ENCODE results near the gene MCCD1. TPM values are rescaled to one million over a fixed set of nuclear protein-coding genes. Genes with fewer than 3 reads are reported as not detected.
A peak's percentile ranks its signal among the peaks of the same experiment; 100 is the strongest.

MCCD1 gene
- total and polyA plus RNA-seq, 2 of the 13 experiments (the other 11 are each of a cell fraction or from before 2014, with no cell fraction given), result 0.15 TPM; not detected in 1

DNA sequence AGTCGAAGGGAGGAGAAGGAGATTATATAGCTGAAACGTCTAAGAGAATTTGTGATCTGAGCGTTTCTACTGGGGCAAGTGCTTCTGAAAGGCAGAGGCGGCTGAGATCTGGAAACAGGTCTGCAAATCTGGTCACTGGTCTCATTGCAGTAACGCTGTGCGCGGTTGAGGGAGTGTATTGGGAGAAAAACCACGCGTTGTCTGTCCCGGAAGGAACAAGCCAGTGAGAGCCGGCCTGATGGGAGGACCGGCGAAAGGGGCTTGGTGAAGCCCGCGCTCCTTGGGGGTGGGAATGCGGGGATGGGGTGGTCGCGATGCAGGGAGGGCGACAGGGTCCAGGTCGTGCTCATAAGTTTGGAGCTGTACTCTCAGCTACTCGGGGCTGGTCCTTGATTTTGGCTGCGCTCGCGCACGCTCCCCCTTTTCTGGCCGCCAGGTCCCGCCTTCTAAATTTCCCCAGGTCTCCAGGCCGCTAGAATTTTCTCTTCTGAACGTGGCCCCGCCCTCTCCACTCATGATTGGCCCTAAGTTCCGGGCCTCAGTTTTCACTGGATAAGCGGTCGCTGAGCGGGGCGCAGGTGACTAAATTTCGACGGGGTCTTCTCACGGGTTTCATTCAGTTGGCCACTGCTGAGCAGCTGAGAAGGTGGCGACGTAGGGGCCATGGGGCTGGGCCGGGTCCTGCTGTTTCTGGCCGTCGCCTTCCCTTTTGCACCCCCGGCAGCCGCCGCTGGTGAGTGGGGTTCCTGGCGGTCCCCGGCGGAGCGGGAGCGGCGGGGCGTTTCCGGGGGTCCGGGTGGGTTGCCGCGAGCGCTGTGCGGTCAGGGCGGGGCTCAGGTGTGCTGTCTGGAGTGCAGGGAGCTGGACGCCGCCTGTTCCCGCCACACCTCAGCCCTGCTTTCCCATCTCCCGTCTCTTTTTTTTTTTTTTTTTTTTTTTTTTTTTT, 31.0 kb upstream of the MCCD1 start, which contains the start of gene MICB (continued):
- TF ChIP-seq, protein P1, sequence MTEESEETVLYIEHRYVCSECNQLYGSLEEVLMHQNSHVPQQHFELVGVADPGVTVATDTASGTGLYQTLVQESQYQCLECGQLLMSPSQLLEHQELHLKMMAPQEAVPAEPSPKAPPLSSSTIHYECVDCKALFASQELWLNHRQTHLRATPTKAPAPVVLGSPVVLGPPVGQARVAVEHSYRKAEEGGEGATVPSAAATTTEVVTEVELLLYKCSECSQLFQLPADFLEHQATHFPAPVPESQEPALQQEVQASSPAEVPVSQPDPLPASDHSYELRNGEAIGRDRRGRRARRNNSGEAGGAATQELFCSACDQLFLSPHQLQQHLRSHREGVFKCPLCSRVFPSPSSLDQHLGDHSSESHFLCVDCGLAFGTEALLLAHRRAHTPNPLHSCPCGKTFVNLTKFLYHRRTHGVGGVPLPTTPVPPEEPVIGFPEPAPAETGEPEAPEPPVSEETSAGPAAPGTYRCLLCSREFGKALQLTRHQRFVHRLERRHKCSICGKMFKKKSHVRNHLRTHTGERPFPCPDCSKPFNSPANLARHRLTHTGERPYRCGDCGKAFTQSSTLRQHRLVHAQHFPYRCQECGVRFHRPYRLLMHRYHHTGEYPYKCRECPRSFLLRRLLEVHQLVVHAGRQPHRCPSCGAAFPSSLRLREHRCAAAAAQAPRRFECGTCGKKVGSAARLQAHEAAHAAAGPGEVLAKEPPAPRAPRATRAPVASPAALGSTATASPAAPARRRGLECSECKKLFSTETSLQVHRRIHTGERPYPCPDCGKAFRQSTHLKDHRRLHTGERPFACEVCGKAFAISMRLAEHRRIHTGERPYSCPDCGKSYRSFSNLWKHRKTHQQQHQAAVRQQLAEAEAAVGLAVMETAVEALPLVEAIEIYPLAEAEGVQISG (CRISPR knock-in tag; IDR thresholded peaks at IDR 0.05), result peak; percentile 68
- no peak for TF ChIP-seq SRSF9 (IDR thresholded peaks at IDR 0.05; ENCODE audit: borderline replicate concordance, insufficient read depth, low read depth, low read length, poor library complexity, severe bottlenecking)
- no peak for TF ChIP-seq HDAC2 (CRISPR knock-in tag; IDR thresholded peaks at IDR 0.05)
- 0 out of 2 replicates have a peak, but pooled peaks have one; percentile 2 for TF ChIP-seq ZNF773 (CRISPR knock-in tag; IDR thresholded peaks at IDR 0.05; ENCODE audit: borderline replicate concordance)
- TF ChIP-seq PAWR (CRISPR knock-in tag; IDR thresholded peaks at IDR 0.05; ENCODE audit: borderline replicate concordance), result no peak
- no peak for TF ChIP-seq SIX1 (CRISPR knock-in tag; IDR thresholded peaks at IDR 0.05; ENCODE audit: borderline replicate concordance)
- no peak for TF ChIP-seq ZKSCAN5 (CRISPR knock-in tag; IDR thresholded peaks at IDR 0.05)
- no peak for TF ChIP-seq NONO (IDR thresholded peaks at IDR 0.05)
- TF ChIP-seq NONO (CRISPR knock-in tag; conservative IDR thresholded peaks at IDR 0.05), result peak; percentile 51; the same call in 1 of the 2 replicates
- no peak for TF ChIP-seq ELF4 (CRISPR knock-in tag; IDR thresholded peaks at IDR 0.05; ENCODE audit: borderline replicate concordance)
- TF ChIP-seq, protein P2, sequence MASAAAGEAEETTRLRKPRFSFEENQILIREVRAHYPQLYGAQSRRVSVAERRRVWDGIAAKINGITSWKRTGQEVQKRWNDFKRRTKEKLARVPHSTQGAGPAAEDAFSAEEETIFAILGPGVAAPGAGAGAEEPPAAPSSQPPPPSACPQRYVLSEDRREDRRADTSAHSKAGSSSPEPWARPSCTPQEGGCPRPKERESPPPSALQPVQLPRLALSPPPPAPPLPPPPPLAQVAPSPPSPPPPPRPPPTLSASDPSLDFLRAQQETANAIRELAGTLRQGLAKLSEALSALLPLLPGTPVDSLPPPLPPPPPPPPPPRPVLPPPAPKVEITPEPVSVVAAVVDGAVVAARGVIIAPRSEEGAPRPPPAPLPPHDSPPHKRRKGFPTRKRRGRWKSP (CRISPR knock-in tag; IDR thresholded peaks at IDR 0.05), result no peak
- no peak for TF ChIP-seq IRX3 (CRISPR knock-in tag; IDR thresholded peaks at IDR 0.05; ENCODE audit: borderline replicate concordance, low read depth)
- peak; percentile 42 for TF ChIP-seq ZNF781 (CRISPR knock-in tag; IDR thresholded peaks at IDR 0.05; ENCODE audit: borderline replicate concordance, not compliant biosample characterization)
- TF ChIP-seq ZNF264 (CRISPR knock-in tag; IDR thresholded peaks at IDR 0.05), result no peak
- TF ChIP-seq ZNF337 (CRISPR knock-in tag; IDR thresholded peaks at IDR 0.05; ENCODE audit: borderline replicate concordance, low read depth), result no peak
- TF ChIP-seq, protein P3, sequence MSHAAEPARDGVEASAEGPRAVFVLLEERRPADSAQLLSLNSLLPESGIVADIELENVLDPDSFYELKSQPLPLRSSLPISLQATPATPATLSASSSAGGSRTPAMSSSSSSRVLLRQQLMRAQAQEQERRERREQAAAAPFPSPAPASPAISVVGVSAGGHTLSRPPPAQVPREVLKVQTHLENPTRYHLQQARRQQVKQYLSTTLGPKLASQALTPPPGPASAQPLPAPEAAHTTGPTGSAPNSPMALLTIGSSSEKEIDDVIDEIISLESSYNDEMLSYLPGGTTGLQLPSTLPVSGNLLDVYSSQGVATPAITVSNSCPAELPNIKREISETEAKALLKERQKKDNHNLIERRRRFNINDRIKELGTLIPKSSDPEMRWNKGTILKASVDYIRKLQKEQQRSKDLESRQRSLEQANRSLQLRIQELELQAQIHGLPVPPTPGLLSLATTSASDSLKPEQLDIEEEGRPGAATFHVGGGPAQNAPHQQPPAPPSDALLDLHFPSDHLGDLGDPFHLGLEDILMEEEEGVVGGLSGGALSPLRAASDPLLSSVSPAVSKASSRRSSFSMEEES (CRISPR knock-in tag; IDR thresholded peaks at IDR 0.05), result peak; percentile 29; the same call in 1 of the 2 replicates
- no peak for TF ChIP-seq ONECUT2 (CRISPR knock-in tag; IDR thresholded peaks at IDR 0.05)
- peak; percentile 42 for TF ChIP-seq TBX2 (CRISPR knock-in tag; IDR thresholded peaks at IDR 0.05; ENCODE audit: borderline replicate concordance)
- TF ChIP-seq, protein P4, sequence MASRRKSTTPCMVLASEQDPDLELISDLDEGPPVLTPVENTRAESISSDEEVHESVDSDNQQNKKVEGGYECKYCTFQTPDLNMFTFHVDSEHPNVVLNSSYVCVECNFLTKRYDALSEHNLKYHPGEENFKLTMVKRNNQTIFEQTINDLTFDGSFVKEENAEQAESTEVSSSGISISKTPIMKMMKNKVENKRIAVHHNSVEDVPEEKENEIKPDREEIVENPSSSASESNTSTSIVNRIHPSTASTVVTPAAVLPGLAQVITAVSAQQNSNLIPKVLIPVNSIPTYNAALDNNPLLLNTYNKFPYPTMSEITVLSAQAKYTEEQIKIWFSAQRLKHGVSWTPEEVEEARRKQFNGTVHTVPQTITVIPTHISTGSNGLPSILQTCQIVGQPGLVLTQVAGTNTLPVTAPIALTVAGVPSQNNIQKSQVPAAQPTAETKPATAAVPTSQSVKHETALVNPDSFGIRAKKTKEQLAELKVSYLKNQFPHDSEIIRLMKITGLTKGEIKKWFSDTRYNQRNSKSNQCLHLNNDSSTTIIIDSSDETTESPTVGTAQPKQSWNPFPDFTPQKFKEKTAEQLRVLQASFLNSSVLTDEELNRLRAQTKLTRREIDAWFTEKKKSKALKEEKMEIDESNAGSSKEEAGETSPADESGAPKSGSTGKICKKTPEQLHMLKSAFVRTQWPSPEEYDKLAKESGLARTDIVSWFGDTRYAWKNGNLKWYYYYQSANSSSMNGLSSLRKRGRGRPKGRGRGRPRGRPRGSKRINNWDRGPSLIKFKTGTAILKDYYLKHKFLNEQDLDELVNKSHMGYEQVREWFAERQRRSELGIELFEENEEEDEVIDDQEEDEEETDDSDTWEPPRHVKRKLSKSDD (CRISPR knock-in tag; IDR thresholded peaks at IDR 0.05; ENCODE audit: low read depth), result no peak
- TF ChIP-seq ZNF660 (CRISPR knock-in tag; IDR thresholded peaks at IDR 0.05; ENCODE audit: borderline replicate concordance, low read depth), result no peak

Data from HepG2 (cell line).